Vagina (tissue), 2 donors: ENCODE results near the gene SLC29A3. TPM values are rescaled to one million over a fixed set of nuclear protein-coding genes. Genes with fewer than 3 reads are reported as not detected.

Source experiments
- DNase-seq, 2 donors: peaks; one replicate each; pipeline ENCODE4 v3.0.0-alpha.2; 2017; ENCODE audit errors: extremely low spot score in 2 of 2
- H3K27ac ChIP-seq: fragments of 200-600 bp; sonication (generic); one replicate; pipeline ENCODE4 v1.5.1; 2019
- H3K27me3 ChIP-seq: fragments of 200-600 bp; sonication (generic); one replicate; pipeline ENCODE4 v1.5.1; 2019
- H3K36me3 ChIP-seq, 2 donors: fragments of 200-600 bp; sonication (generic); one replicate each; pipeline ENCODE4 v1.5.1; 2017 to 2019
- H3K4me1 ChIP-seq: fragments of 200-600 bp; sonication (generic); one replicate; pipeline ENCODE4 v1.5.1; 2019
- H3K4me3 ChIP-seq, 2 donors: fragments of 200-600 bp; sonication (generic); 1 replicate in 1 of 2; 2 replicates in 1 of 2; pipeline ENCODE4 v1.5.1; 2016 to 2019
- H3K9me3 ChIP-seq: fragments of 200-600 bp; sonication (generic); one replicate; pipeline ENCODE4 v1.5.1; 2019
- CTCF ChIP-seq, 3 experiments: fragments of 450-650 bp in 2 of 3; fragments of 200-600 bp in 1 of 3; sonication (generic) in 1 of 3; IDR thresholded peaks; one replicate each; pipeline ENCODE4 v1.5.1; 2017 to 2019; ENCODE audit warnings: antibody characterized with exemption in 3 of 3, mild to moderate bottlenecking in 2 of 3, moderate library complexity in 2 of 3
- POLR2A ChIP-seq, 2 donors: fragments of 450-650 bp; IDR thresholded peaks; one replicate each; pipeline ENCODE4 v1.6.1; 2017; ENCODE audit warnings: antibody characterized with exemption in 2 of 2, mild to moderate bottlenecking in 2 of 2, moderate library complexity in 2 of 2
- POLR2AphosphoS5 ChIP-seq, 2 donors: sonication (generic); formaldehyde crosslinking; IDR thresholded peaks; one replicate each; pipeline ENCODE4 v1.9.0; 2017; ENCODE audit warnings: antibody characterized with exemption in 2 of 2, mild to moderate bottlenecking in 2 of 2, low read depth in 1 of 2; ENCODE audit not compliant: insufficient read depth in 1 of 2
- intact Hi-C: fragments of 100-400 bp; cut with DNase I; formaldehyde crosslinking; loops from one replicate; pipeline ENCODE4 v1.15.1; 2023
- total RNA-seq: library from RNA; depleted of rRNA; stranded (reverse); fragments of >200 nt; gene quantifications from one replicate; pipeline ENCODE4 v1.2.3, GENCODE V29; 2016

Gene SLC29A3
- total RNA-seq, 1 donor from 2014 or later = 7.6 TPM

GRCh38 chr10:71337219-71337701, 18.2 kb downstream of the SLC29A3 start:
- H3K9me3 ChIP-seq = no peaks in the 10 kb centered on the region
- no peaks in the 10 kb centered on the region for H3K27me3 ChIP-seq
- no peak overlapping the region for H3K27ac ChIP-seq
- no peak overlapping the region for H3K4me3 ChIP-seq
- peaks cover 9% of the 10 kb centered on the region for H3K4me1 ChIP-seq
- peaks cover 0 to 9% of the 10 kb centered on the region in 2 donors for H3K36me3 ChIP-seq
- intact Hi-C loops = no loop called here
- TF ChIP-seq CTCF (IDR thresholded peaks at IDR 0.05) (no peak), POLR2AphosphoS5 (IDR thresholded peaks at IDR 0.05; ENCODE audit: insufficient read depth in 1 of 2, low read depth in 1 of 2) (no peak), POLR2A (IDR thresholded peaks at IDR 0.05) (no peak)
- DNase-seq = no peak

DNA sequence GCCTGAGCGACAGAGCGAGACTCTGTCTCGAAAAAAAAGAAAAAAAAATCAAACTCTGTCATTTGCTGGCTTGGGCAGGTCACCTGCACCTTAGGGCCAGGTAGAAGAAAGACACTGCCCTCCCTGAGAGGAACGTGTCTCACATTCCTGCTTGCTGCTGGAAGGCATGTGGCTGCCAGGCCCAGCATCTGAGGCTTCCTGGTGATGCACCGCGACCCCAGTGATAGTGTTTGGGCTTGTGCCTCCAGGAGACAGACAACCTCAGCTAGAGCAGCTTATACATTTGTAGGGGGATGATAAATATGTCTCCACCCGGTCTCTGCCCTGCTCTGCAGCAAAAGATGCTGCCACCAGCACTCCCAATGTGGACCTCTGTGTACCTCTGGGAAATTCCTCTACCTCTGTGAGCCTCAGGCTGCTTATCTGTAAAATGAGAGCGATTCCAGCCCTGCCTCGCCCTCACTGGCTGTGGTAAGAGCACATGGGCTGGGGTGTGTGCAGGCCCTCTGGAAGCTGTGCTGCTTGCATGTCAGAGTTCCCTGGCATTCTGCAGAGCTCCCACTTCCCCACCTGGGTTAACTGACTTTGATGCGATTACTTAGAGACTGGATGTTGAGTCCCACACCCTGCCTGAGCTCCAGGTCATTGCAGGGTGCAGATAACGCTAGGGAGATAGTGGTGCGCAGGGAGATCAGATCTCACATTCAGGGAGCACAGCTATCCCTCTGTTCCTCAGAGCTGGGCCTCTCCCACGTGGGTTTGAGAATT, 19.9 kb downstream of the SLC29A3 start:
- DNase-seq = no peak
- TF ChIP-seq POLR2A (IDR thresholded peaks at IDR 0.05) (no peak), POLR2AphosphoS5 (IDR thresholded peaks at IDR 0.05; ENCODE audit: insufficient read depth in 1 of 2, low read depth in 1 of 2) (no peak), CTCF (IDR thresholded peaks at IDR 0.05) (no peak)
- Histone ChIP-seq H3K4me3 (no peak overlapping the region), H3K27ac (no peak overlapping the region), H3K36me3 (peaks cover 0 to 9% of the 10 kb centered on the region in 2 donors), H3K9me3 (no peaks in the 10 kb centered on the region), H3K27me3 (no peaks in the 10 kb centered on the region), H3K4me1 (no peaks in the 10 kb centered on the region)
- intact Hi-C loops = no loop called here

GRCh38 chr10:71339796-71340589, 20.9 kb downstream of the SLC29A3 start:
- no peak for DNase-seq
- no peaks in the 10 kb centered on the region for H3K9me3 ChIP-seq
- no peak overlapping the region for H3K4me3 ChIP-seq
- H3K27me3 ChIP-seq = no peaks in the 10 kb centered on the region
- peaks cover 0 to 9% of the 10 kb centered on the region in 2 donors for H3K36me3 ChIP-seq
- no peak for TF ChIP-seq POLR2AphosphoS5 (IDR thresholded peaks at IDR 0.05; ENCODE audit: insufficient read depth in 1 of 2, low read depth in 1 of 2)
- no peak for TF ChIP-seq CTCF (IDR thresholded peaks at IDR 0.05)
- TF ChIP-seq POLR2A (IDR thresholded peaks at IDR 0.05) = no peak
- H3K4me1 ChIP-seq = no peaks in the 10 kb centered on the region
- intact Hi-C loops = no loop called here
- no peak overlapping the region for H3K27ac ChIP-seq

DNA sequence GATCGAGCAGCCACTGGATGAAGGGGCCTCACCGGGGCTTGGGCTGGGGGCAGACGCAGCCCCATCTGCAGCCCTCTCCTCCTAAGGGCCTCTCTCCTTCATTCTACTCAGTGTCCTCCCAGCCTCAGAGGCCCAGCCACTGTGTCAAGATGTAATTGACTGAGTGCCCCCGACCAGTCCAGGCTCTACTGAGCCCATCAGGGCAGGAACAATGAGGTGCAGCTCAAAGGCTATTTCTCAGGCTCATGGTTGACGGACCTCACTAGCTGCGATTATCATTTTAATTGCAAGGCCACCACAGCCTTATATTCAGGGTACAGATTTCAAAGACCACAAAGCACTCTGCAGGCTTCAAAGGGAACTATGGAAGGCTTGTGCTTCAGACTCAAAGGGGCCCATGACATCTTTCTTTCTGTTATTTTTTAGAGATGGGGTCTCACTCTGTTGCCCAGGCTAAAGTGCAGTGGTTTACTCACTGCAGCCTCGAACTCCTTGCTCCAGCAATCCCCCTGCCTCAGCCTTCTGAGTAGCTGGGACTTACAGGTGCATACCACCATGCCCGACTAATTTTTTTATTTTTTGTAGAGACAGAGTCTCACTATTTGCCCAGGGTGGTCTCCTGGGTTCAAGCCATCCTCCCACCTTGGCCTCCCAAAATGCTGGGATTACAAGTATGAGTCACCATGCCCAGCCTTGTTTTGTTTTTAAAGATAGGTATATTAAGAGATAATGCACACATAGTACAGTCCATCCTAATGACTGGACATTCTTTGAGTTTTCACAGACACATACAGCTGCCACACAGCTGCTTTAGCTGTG, 23.7 kb downstream of the SLC29A3 start:
- no peak for DNase-seq
- H3K4me3 ChIP-seq = no peak overlapping the region
- no peaks in the 10 kb centered on the region for H3K4me1 ChIP-seq
- no peaks in the 10 kb centered on the region for H3K27me3 ChIP-seq
- intact Hi-C loops = no loop called here
- H3K36me3 ChIP-seq = peaks cover 0 to 9% of the 10 kb centered on the region in 2 donors
- H3K9me3 ChIP-seq = no peaks in the 10 kb centered on the region
- H3K27ac ChIP-seq = no peak overlapping the region
- TF ChIP-seq CTCF (IDR thresholded peaks at IDR 0.05) = no peak
